ENCODE data around the gene SLC16A7. TPM values are rescaled to one million over a fixed set of nuclear protein-coding genes. Genes with fewer than 3 reads are reported as not detected.
A peak's percentile ranks its signal among the peaks of the same experiment; 100 is the strongest.

Gene SLC16A7
- total RNA-seq, 1 donor from 2014 or later = 11.2 TPM

GRCh38 chr12:59735231-59735630 lies 139.4 kb downstream of the SLC16A7 start:
- Mint-ChIP-seq H3K27ac (ENCODE audit: unreplicated experiment) (no peak overlapping the region), H3K4me3 (ENCODE audit: unreplicated experiment) (no peak overlapping the region)
- TF ChIP-seq, protein P1, sequence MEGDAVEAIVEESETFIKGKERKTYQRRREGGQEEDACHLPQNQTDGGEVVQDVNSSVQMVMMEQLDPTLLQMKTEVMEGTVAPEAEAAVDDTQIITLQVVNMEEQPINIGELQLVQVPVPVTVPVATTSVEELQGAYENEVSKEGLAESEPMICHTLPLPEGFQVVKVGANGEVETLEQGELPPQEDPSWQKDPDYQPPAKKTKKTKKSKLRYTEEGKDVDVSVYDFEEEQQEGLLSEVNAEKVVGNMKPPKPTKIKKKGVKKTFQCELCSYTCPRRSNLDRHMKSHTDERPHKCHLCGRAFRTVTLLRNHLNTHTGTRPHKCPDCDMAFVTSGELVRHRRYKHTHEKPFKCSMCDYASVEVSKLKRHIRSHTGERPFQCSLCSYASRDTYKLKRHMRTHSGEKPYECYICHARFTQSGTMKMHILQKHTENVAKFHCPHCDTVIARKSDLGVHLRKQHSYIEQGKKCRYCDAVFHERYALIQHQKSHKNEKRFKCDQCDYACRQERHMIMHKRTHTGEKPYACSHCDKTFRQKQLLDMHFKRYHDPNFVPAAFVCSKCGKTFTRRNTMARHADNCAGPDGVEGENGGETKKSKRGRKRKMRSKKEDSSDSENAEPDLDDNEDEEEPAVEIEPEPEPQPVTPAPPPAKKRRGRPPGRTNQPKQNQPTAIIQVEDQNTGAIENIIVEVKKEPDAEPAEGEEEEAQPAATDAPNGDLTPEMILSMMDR (IDR thresholded peaks at IDR 0.05; ENCODE audit: partially characterized antibody, unreplicated experiment) = no peak

DNA sequence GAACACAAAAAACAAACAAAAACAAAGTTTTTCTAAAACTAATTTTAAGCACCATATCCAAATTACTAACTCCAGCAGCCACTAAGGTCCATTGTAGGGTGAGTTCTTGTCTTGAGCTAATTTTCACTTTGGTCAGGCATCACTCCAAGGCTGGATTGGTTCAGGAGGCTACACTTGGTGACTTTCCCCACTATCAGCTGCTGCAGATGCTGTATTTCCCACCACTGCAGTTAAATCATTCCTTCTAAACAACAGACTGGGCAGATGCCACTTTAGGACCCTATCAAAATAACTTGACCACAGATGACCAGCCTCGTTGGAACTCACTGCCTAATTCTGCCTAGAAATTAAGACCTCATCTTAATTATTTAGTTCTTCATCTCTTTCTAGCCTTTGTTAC lies 140.5 kb downstream of the SLC16A7 start:
- H3K27ac Mint-ChIP-seq (ENCODE audit: unreplicated experiment) = peak overlapping the region; percentile 98
- TF ChIP-seq, protein P1 (IDR thresholded peaks at IDR 0.05; ENCODE audit: partially characterized antibody, unreplicated experiment) = no peak
- DNase-seq = no peak
- peaks cover 8% of the 10 kb centered on the region for H3K27me3 Mint-ChIP-seq (ENCODE audit: unreplicated experiment)
- H3K36me3 Mint-ChIP-seq (ENCODE audit: unreplicated experiment) = no peaks in the 10 kb centered on the region
- H3K4me3 Mint-ChIP-seq (ENCODE audit: unreplicated experiment) = peak overlapping the region; percentile 68
- peaks cover 2% of the 10 kb centered on the region for H3K9me3 Mint-ChIP-seq (ENCODE audit: unreplicated experiment)
- H3K4me1 Mint-ChIP-seq (ENCODE audit: low read depth, unreplicated experiment) = peaks cover 30% of the 10 kb centered on the region

More at GRCh38 chr12:59735231-59735630, 139.4 kb downstream of the SLC16A7 start:
- no peaks in the 10 kb centered on the region for H3K36me3 Mint-ChIP-seq (ENCODE audit: unreplicated experiment)
- H3K4me1 Mint-ChIP-seq (ENCODE audit: low read depth, unreplicated experiment) = peaks cover 30% of the 10 kb centered on the region
- H3K9me3 Mint-ChIP-seq (ENCODE audit: unreplicated experiment) = peaks cover 2% of the 10 kb centered on the region
- peaks cover 8% of the 10 kb centered on the region for H3K27me3 Mint-ChIP-seq (ENCODE audit: unreplicated experiment)
- no peak for DNase-seq

DNA sequence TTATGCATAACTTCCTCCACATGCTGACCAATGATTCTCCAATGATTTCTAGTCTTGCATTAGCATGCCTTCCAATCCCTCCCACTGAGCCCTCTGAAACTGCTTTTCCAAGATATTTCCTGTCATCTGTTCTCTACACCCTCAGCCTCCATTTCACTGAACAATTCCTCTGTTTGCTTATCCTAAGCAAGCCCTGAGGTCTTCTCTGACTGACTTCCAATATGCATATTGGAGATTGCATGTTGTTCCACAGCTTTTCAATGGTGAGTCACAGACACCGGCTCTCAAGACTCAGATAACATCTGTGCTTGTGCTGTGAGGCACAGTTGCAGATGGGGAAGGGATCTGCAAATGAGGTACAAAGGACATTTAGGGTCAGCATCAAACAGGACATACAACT lies 141.0 kb downstream of the SLC16A7 start:
- TF ChIP-seq, protein P1 (IDR thresholded peaks at IDR 0.05; ENCODE audit: partially characterized antibody, unreplicated experiment) = no peak
- Mint-ChIP-seq H3K27me3 (ENCODE audit: unreplicated experiment) (peaks cover 8% of the 10 kb centered on the region), H3K4me1 (ENCODE audit: low read depth, unreplicated experiment) (peaks cover 31% of the 10 kb centered on the region), H3K36me3 (ENCODE audit: unreplicated experiment) (no peaks in the 10 kb centered on the region), H3K4me3 (ENCODE audit: unreplicated experiment) (peak overlapping the region; percentile 68), H3K9me3 (ENCODE audit: unreplicated experiment) (peaks cover 2% of the 10 kb centered on the region), H3K27ac (ENCODE audit: unreplicated experiment) (peak overlapping the region; percentile 98)
- peak; percentile 32 for DNase-seq

GRCh38 chr12:59737725-59738463 lies 142.1 kb downstream of the SLC16A7 start:
- H3K27ac Mint-ChIP-seq (ENCODE audit: unreplicated experiment) = peak overlapping the region; percentile 98
- TF ChIP-seq, protein P1 (IDR thresholded peaks at IDR 0.05; ENCODE audit: partially characterized antibody, unreplicated experiment) = no peak

DNA sequence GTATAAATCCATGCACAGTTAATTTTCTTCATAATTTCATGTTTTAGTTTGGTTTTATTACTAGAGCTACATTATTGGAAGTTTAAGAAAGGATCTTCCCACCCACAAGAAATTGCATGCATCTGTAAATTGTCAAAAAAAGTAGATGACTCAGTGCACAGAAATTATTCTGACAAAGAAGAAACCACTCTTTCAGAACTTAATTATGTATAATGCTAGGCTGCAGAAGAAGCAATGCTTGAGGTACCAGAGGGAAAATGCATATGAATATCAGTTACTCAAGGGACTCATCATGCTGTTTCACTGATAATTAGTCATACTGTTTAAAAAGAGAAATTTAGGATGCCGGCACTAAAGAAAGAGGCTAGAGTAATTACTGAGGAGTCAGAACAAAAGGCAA lies 147.0 kb downstream of the SLC16A7 start:
- Mint-ChIP-seq H3K27me3 (ENCODE audit: unreplicated experiment) (no peaks in the 10 kb centered on the region), H3K36me3 (ENCODE audit: unreplicated experiment) (no peaks in the 10 kb centered on the region), H3K9me3 (ENCODE audit: unreplicated experiment) (no peaks in the 10 kb centered on the region), H3K4me1 (ENCODE audit: low read depth, unreplicated experiment) (peaks cover 19% of the 10 kb centered on the region), H3K4me3 (ENCODE audit: unreplicated experiment) (no peak overlapping the region), H3K27ac (ENCODE audit: unreplicated experiment) (no peak overlapping the region)
- TF ChIP-seq, protein P1 (IDR thresholded peaks at IDR 0.05; ENCODE audit: partially characterized antibody, unreplicated experiment) = no peak
- no peak for DNase-seq

More at GRCh38 chr12:59737725-59738463, 142.1 kb downstream of the SLC16A7 start:
- H3K27me3 Mint-ChIP-seq (ENCODE audit: unreplicated experiment) = peaks cover 8% of the 10 kb centered on the region
- peaks cover 2% of the 10 kb centered on the region for H3K9me3 Mint-ChIP-seq (ENCODE audit: unreplicated experiment)
- peaks cover 39% of the 10 kb centered on the region for H3K4me1 Mint-ChIP-seq (ENCODE audit: low read depth, unreplicated experiment)
- peak overlapping the region; percentile 10 for H3K4me3 Mint-ChIP-seq (ENCODE audit: unreplicated experiment)
- no peak for DNase-seq
- H3K36me3 Mint-ChIP-seq (ENCODE audit: unreplicated experiment) = no peaks in the 10 kb centered on the region
